ENCODE measurements around the gene MED12L. TPM values are rescaled to one million over a fixed set of nuclear protein-coding genes. Genes with fewer than 3 reads are reported as not detected.

The MED12L gene
- total RNA-seq, 6 donors from 2014 or later: 0.27 to 1.5 (median 0.31) TPM; not detected in 2

DNA sequence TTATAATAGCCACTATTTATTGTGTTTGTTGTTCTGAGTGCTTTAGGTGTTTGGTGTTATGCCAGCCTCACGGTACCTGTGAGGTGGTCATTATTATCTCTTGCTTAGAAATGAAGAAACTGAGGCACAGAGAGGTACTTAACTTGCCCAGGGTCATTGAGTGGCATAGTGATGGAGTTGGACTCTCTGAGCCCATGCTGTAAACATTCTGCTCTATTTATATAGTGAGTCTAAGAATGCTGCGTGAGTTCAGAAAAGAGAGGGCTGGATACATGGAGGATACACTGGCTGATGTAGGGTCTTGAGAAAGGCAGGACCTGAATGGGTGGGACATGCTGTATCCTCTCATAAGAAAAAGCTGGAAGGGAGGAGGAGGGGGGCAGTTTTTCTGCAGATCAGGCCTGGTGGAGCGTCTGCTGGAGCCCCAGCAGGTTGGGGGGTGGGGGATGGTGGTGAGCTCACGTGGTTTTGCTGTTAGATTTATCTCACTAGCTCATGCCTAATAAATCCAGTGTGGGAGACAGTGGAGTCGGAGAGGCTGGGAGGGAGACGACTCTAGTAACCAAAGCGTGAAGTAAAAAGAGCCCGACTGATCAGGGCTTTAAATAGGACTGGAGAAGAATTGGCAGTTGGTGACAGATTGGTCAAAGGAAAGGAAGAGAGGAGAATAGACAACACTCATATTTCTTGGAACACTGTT, 16.0 kb downstream of the MED12L start:
- H3K27ac ChIP-seq: no peak overlapping the region
- no peaks in the 10 kb centered on the region for H3K36me3 ChIP-seq
- 55 to 67% methylated on average over 8 of the region's 8 CpGs for WGBS, 2 donors
- DNase-seq: no peak
- no peaks in the 10 kb centered on the region for H3K27me3 ChIP-seq
- H3K9me3 ChIP-seq: no peaks in the 10 kb centered on the region
- H3K4me3 ChIP-seq: no peak overlapping the region
- no peak for ATAC-seq (ENCODE audit: low FRiP score in 2 of 2)
- no peak for TF ChIP-seq POLR2AphosphoS5 (IDR thresholded peaks at IDR 0.05)
- TF ChIP-seq, protein P1, sequence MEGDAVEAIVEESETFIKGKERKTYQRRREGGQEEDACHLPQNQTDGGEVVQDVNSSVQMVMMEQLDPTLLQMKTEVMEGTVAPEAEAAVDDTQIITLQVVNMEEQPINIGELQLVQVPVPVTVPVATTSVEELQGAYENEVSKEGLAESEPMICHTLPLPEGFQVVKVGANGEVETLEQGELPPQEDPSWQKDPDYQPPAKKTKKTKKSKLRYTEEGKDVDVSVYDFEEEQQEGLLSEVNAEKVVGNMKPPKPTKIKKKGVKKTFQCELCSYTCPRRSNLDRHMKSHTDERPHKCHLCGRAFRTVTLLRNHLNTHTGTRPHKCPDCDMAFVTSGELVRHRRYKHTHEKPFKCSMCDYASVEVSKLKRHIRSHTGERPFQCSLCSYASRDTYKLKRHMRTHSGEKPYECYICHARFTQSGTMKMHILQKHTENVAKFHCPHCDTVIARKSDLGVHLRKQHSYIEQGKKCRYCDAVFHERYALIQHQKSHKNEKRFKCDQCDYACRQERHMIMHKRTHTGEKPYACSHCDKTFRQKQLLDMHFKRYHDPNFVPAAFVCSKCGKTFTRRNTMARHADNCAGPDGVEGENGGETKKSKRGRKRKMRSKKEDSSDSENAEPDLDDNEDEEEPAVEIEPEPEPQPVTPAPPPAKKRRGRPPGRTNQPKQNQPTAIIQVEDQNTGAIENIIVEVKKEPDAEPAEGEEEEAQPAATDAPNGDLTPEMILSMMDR (IDR thresholded peaks at IDR 0.05): no peak
- TF ChIP-seq POLR2A (IDR thresholded peaks at IDR 0.05): no peak
- TF ChIP-seq EP300 (IDR thresholded peaks at IDR 0.05): no peak
- no peaks in the 10 kb centered on the region for H3K4me1 ChIP-seq

DNA sequence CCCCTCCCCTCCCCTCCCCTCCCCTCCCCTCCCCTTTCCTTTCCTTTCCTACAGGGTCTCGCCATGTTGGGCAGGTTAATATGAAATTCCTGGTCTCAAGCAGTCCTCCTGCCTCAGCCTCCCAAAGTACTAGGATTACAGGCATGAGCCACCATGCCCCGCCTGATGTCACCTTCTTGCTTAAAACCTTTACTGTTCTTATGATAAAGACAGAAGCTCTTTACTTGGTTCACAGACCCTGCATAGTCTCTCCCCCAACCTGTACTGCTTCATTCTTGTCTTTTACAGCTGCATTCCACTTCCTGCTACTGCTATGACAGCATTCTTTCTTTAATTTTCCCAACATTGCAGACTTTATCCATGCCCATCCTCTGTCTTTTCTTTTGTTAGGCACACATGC, 20.8 kb downstream of the MED12L start:
- no peaks in the 10 kb centered on the region for H3K27me3 ChIP-seq
- no peak for DNase-seq
- ATAC-seq (ENCODE audit: low FRiP score in 2 of 2): no peak
- TF ChIP-seq POLR2A (IDR thresholded peaks at IDR 0.05) (no peak), POLR2AphosphoS5 (IDR thresholded peaks at IDR 0.05) (no peak), EP300 (IDR thresholded peaks at IDR 0.05) (no peak)
- TF ChIP-seq, protein P1 (IDR thresholded peaks at IDR 0.05): no peak
- H3K27ac ChIP-seq: no peak overlapping the region
- H3K4me1 ChIP-seq: no peaks in the 10 kb centered on the region
- no peaks in the 10 kb centered on the region for H3K9me3 ChIP-seq
- 95 to 100% methylated on average over 2 of the region's 2 CpGs for WGBS, 2 donors
- H3K4me3 ChIP-seq: no peak overlapping the region
- no peaks in the 10 kb centered on the region for H3K36me3 ChIP-seq

DNA sequence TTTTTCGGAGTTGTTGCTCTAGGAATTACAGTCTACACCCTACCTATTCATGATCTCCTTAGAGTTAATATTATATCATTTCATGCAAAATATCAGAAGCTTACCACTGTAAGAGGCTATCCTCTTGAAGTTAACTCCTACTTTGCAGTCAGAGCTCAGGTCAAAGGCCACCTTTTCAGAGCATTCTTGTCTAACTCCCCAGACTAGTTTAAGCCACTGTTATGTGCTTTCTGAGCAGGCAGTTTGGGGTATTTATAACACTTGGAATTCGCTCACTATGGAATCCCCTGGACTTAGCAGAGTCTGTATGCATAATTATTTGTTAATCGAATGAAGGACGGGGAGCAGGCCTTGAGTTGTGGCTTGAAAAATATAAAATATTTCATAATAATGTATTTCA, 21.7 kb downstream of the MED12L start:
- TF ChIP-seq POLR2A (IDR thresholded peaks at IDR 0.05) (no peak), EP300 (IDR thresholded peaks at IDR 0.05) (no peak), POLR2AphosphoS5 (IDR thresholded peaks at IDR 0.05) (no peak)
- TF ChIP-seq, protein P1 (IDR thresholded peaks at IDR 0.05): no peak
- no peak overlapping the region for H3K4me3 ChIP-seq
- no peaks in the 10 kb centered on the region for H3K27me3 ChIP-seq
- H3K9me3 ChIP-seq: no peaks in the 10 kb centered on the region
- no peaks in the 10 kb centered on the region for H3K36me3 ChIP-seq
- H3K4me1 ChIP-seq: no peaks in the 10 kb centered on the region
- ATAC-seq (ENCODE audit: low FRiP score in 2 of 2) (no peak), DNase-seq (no peak)
- 88 to 89% methylated on average over 4 of the region's 4 CpGs for WGBS, 2 donors
- no peak overlapping the region for H3K27ac ChIP-seq

DNA sequence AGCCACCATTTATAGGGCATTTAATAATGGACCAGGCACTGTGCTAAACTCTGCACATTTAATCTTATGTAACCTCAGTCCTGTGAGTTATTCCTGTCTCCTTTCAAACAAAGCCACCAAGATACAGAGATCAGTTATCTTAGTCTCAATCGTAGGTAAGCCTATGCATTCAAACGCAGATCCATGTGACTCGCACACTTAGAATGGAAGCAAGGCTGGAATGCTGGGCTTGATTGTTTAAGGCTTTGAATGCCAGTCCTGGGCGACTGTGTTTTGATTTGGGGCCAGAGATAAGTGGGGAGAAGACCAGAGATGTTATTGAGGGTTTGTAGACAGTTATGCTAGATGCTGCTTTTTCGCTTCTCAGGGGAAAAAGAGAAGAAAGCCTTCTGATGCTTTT, 22.2 kb downstream of the MED12L start:
- Histone ChIP-seq H3K9me3 (no peaks in the 10 kb centered on the region), H3K27ac (no peak overlapping the region), H3K27me3 (no peaks in the 10 kb centered on the region), H3K4me3 (no peak overlapping the region), H3K4me1 (no peaks in the 10 kb centered on the region), H3K36me3 (no peaks in the 10 kb centered on the region)
- WGBS, 2 donors: 69 to 74% methylated on average over 5 of the region's 5 CpGs
- DNase-seq: no peak
- no peak for ATAC-seq (ENCODE audit: low FRiP score in 2 of 2)
- TF ChIP-seq POLR2AphosphoS5 (IDR thresholded peaks at IDR 0.05): no peak
- TF ChIP-seq EP300 (IDR thresholded peaks at IDR 0.05): no peak
- TF ChIP-seq, protein P1 (IDR thresholded peaks at IDR 0.05): no peak
- TF ChIP-seq POLR2A (IDR thresholded peaks at IDR 0.05): no peak

DNA sequence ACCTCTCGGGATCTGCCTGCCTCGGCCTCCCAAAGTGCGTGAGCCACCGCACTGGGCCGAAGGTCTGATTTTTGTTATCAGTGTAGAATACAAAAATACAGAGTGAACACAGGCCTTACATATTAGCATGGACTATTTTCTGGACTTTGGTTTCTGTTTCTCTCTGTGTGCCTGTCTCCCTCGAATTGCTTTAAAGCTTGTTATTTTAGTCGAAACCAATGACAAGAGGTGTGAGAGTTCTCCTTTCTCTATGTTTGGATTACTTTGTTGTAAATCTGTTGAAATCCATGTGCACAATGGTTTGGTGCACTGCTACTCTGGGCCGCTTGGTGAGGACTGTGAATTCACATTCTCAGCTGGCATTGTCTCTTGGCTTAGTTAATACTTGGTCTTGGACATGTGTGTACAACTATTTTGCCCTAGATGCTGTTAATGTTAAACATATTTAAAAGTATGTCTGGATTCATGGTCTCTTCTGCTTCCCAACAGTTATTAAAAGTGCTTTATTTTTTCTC, 23.9 kb downstream of the MED12L start:
- TF ChIP-seq POLR2A (IDR thresholded peaks at IDR 0.05): no peak
- TF ChIP-seq, protein P1 (IDR thresholded peaks at IDR 0.05): no peak
- TF ChIP-seq EP300 (IDR thresholded peaks at IDR 0.05): no peak
- TF ChIP-seq POLR2AphosphoS5 (IDR thresholded peaks at IDR 0.05): no peak
- Histone ChIP-seq H3K4me1 (no peaks in the 10 kb centered on the region), H3K4me3 (no peak overlapping the region), H3K9me3 (no peaks in the 10 kb centered on the region), H3K27ac (no peak overlapping the region), H3K27me3 (no peaks in the 10 kb centered on the region), H3K36me3 (no peaks in the 10 kb centered on the region)
- 89 to 93% methylated on average over 8 of the region's 8 CpGs for WGBS, 2 donors
- ATAC-seq (ENCODE audit: low FRiP score in 2 of 2): no peak
- DNase-seq: no peak

All from upper lobe of left lung (tissue), 6 donors.